Adrenal gland (tissue), 5 donors: ENCODE measurements around the gene USP22.

Source experiments
- CTCF ChIP-seq, 6 experiments: fragments of 450-650 bp in 4 of 6; fragments of 200-600 bp in 2 of 6; sonication (generic) in 1 of 6; IDR thresholded peaks; 1 replicate in 5 of 6; 2 replicates in 1 of 6; pipeline versions ENCODE4 v1.5.1 to v1.8.0; 2016 to 2021; ENCODE audit warnings: antibody characterized with exemption in 6 of 6, mild to moderate bottlenecking in 2 of 6, moderate library complexity in 1 of 6
- POLR2A ChIP-seq, 2 donors: fragments of 450-650 bp; IDR thresholded peaks; one replicate each; pipeline ENCODE4 v1.6.1; 2017; ENCODE audit warnings: antibody characterized with exemption in 2 of 2, mild to moderate bottlenecking in 2 of 2, moderate library complexity in 1 of 2
- donor health status: DM: no; HTN: no; CAD: no.

- TF ChIP-seq POLR2A (IDR thresholded peaks at IDR 0.05), result no peak
- no peak for TF ChIP-seq CTCF (IDR thresholded peaks at IDR 0.05)
Observed at GRCh38 chr17:20987511-20987910, 55.3 kb downstream of the USP22 start.
